ENCODE measurements around the gene TUNAR.

GRCh38 chr14:95920769-95921438 is 44.3 kb downstream of the TUNAR start:
- TF ChIP-seq, protein P1, sequence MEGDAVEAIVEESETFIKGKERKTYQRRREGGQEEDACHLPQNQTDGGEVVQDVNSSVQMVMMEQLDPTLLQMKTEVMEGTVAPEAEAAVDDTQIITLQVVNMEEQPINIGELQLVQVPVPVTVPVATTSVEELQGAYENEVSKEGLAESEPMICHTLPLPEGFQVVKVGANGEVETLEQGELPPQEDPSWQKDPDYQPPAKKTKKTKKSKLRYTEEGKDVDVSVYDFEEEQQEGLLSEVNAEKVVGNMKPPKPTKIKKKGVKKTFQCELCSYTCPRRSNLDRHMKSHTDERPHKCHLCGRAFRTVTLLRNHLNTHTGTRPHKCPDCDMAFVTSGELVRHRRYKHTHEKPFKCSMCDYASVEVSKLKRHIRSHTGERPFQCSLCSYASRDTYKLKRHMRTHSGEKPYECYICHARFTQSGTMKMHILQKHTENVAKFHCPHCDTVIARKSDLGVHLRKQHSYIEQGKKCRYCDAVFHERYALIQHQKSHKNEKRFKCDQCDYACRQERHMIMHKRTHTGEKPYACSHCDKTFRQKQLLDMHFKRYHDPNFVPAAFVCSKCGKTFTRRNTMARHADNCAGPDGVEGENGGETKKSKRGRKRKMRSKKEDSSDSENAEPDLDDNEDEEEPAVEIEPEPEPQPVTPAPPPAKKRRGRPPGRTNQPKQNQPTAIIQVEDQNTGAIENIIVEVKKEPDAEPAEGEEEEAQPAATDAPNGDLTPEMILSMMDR (IDR thresholded peaks at IDR 0.05) = no peak
- no peak for TF ChIP-seq POLR2A (IDR thresholded peaks at IDR 0.05)
